Mesendoderm (in vitro differentiated cells): ENCODE measurements around the gene NMUR2.

Experiments
- DNase-seq: peaks from one replicate; pipeline ENCODE4 v3.0.0; 2013
- H2AK5ac ChIP-seq: 2 replicates; pipeline ENCODE4 v1.6.1; 2013; ENCODE audit warnings: low read length, inconsistent platforms
- H2BK120ac ChIP-seq: 2 replicates; pipeline ENCODE4 v1.6.1; 2013; ENCODE audit warnings: low read depth, mild to moderate bottlenecking, low read length, moderate library complexity, mixed read lengths
- H2BK15ac ChIP-seq: replicated peaks from 2 replicates; pipeline ENCODE4 v1.6.1; 2013; ENCODE audit warnings: low read depth, mild to moderate bottlenecking, moderate library complexity
- H2BK5ac ChIP-seq: 2 replicates; pipeline ENCODE4 v1.6.1; 2013; ENCODE audit warnings: low read length, inconsistent platforms
- H3K18ac ChIP-seq: 2 replicates; pipeline ENCODE4 v1.6.1; 2013; ENCODE audit warnings: mild to moderate bottlenecking, low read length, mixed read lengths
- H3K23ac ChIP-seq: one replicate; pipeline ENCODE4 v1.6.1; 2013; ENCODE audit warnings: low read length
- H3K27ac ChIP-seq: 2 replicates; pipeline ENCODE4 v1.5.1; 2013; ENCODE audit warnings: low read depth, mild to moderate bottlenecking, inconsistent platforms, low read length, moderate library complexity
- H3K27me3 ChIP-seq: 2 replicates; pipeline ENCODE4 v1.6.1; 2013; ENCODE audit warnings: low read length, control low read depth, mild to moderate bottlenecking, inconsistent platforms; ENCODE audit not compliant: insufficient read depth, poor library complexity
- H3K36me3 ChIP-seq: 2 replicates; pipeline ENCODE4 v1.6.1; 2013; ENCODE audit warnings: low read length, inconsistent platforms; ENCODE audit not compliant: control insufficient read depth, insufficient read depth
- H3K4ac ChIP-seq: one replicate; pipeline ENCODE4 v1.6.1; 2013; ENCODE audit warnings: low read depth, mild to moderate bottlenecking, low read length, moderate library complexity
- H3K4me1 ChIP-seq: 2 replicates; pipeline ENCODE4 v1.6.1; 2013; ENCODE audit warnings: low read depth, low read length, inconsistent platforms; ENCODE audit not compliant: control insufficient read depth
- H3K4me2 ChIP-seq: 2 replicates; pipeline ENCODE4 v1.6.1; 2013; ENCODE audit warnings: low read length
- H3K4me3 ChIP-seq: 2 replicates; pipeline ENCODE4 v1.5.1; 2013; ENCODE audit warnings: mild to moderate bottlenecking, low read length
- H3K56ac ChIP-seq: one replicate; pipeline ENCODE4 v1.6.1; 2013; ENCODE audit warnings: low read length
- H3K79me1 ChIP-seq: 2 replicates; pipeline ENCODE4 v1.6.1; 2013; ENCODE audit warnings: low read length, inconsistent platforms
- H3K79me2 ChIP-seq: 2 replicates; pipeline ENCODE4 v1.6.1; 2013; ENCODE audit warnings: mild to moderate bottlenecking, low read length; ENCODE audit not compliant: control insufficient read depth, insufficient read depth
- H3K9ac ChIP-seq: 2 replicates; pipeline ENCODE4 v1.6.1; 2013; ENCODE audit warnings: low read length, inconsistent platforms
- H4K5ac ChIP-seq: one replicate; pipeline ENCODE4 v1.6.1; 2013; ENCODE audit warnings: low read length
- H4K8ac ChIP-seq: one replicate; pipeline ENCODE4 v1.6.1; 2013; ENCODE audit warnings: low read depth, mild to moderate bottlenecking, control low read depth, low read length, moderate library complexity
- WGBS: extraction: QIAGEN DNeasy Blood & Tissue Kit; methylation state at CpG from one replicate; pipeline ENCODE4 v1.1.7; 2013; ENCODE audit warnings: low lambda C conversion rate, missing lambda C conversion rate; ENCODE audit not compliant: insufficient coverage; ENCODE audit errors: extremely low coverage; 5-methylcytosine and 5-hydroxymethylcytosine counted together

NMUR2 gene

DNA sequence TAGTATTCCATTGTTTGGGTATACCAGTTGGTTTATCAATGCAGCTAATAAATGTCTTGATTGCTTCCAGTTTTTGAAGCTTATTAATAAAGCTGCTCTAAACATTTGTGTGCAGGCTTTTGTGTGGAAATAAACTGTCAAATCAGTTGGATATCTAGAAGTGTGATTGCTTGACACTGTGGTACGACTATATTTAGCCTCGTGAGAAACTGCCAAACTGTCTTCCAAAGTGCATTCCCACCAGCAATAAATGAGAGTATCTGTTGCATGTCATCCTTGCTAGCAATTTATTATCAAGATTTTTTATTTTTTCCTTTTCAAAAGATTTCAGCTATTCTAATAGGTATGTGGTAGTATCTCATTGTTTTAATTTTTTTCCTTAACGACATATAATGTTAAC, 37.5 kb downstream of the NMUR2 start:
- Histone ChIP-seq H3K36me3 (no peaks in the 10 kb centered on the region), H2BK15ac (no peak overlapping the region), H3K23ac (no peak overlapping the region), H3K18ac (no peak overlapping the region), H3K56ac (no peak overlapping the region), H3K79me1 (no peaks in the 10 kb centered on the region), H3K27me3 (no peaks in the 10 kb centered on the region), H2BK5ac (no peak overlapping the region), H3K79me2 (no peaks in the 10 kb centered on the region), H3K4me1 (no peaks in the 10 kb centered on the region), H3K4ac (no peak overlapping the region), H4K5ac (no peak overlapping the region), H3K27ac (no peak overlapping the region), H2AK5ac (no peak overlapping the region), H3K9ac (no peak overlapping the region), H2BK120ac (no peak overlapping the region), H3K4me2 (no peak overlapping the region), H4K8ac (no peak overlapping the region), H3K4me3 (no peak overlapping the region)
- no peak for DNase-seq
- no CpG with 5 or more reads among the region's 3 CpGs for WGBS

DNA sequence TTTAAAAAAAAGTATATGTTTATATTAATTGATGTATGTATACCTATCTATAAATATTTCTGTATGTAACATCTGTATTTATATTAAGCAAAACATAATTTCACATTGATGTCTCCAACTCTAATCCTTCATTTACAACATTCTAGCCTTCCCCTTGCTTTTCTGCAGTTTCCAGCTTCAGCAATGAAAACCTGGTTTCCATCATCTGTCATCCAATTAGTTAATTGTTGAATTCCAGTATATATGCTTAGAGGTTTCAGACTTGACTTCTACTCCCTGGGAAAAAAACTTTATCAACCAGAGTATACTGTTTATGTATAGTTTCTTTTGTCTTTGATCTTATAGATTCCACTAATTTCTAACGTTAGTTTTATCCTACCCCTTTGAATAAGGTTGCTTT, 38.4 kb downstream of the NMUR2 start:
- H4K5ac ChIP-seq, result no peak overlapping the region
- no peak overlapping the region for H3K23ac ChIP-seq
- no peaks in the 10 kb centered on the region for H3K79me1 ChIP-seq
- H2AK5ac ChIP-seq, result no peak overlapping the region
- H2BK120ac ChIP-seq, result no peak overlapping the region
- no CpG with 5 or more reads among the region's 1 CpG for WGBS
- H3K79me2 ChIP-seq, result no peaks in the 10 kb centered on the region
- H3K4ac ChIP-seq, result no peak overlapping the region
- no peak overlapping the region for H2BK5ac ChIP-seq
- no peaks in the 10 kb centered on the region for H3K4me1 ChIP-seq
- no peak overlapping the region for H3K56ac ChIP-seq
- H3K9ac ChIP-seq, result no peak overlapping the region
- no peak overlapping the region for H4K8ac ChIP-seq
- H3K4me2 ChIP-seq, result no peak overlapping the region
- DNase-seq, result no peak
- no peak overlapping the region for H3K4me3 ChIP-seq
- no peak overlapping the region for H2BK15ac ChIP-seq
- no peaks in the 10 kb centered on the region for H3K27me3 ChIP-seq
- no peak overlapping the region for H3K18ac ChIP-seq
- no peak overlapping the region for H3K27ac ChIP-seq
- no peaks in the 10 kb centered on the region for H3K36me3 ChIP-seq

DNA sequence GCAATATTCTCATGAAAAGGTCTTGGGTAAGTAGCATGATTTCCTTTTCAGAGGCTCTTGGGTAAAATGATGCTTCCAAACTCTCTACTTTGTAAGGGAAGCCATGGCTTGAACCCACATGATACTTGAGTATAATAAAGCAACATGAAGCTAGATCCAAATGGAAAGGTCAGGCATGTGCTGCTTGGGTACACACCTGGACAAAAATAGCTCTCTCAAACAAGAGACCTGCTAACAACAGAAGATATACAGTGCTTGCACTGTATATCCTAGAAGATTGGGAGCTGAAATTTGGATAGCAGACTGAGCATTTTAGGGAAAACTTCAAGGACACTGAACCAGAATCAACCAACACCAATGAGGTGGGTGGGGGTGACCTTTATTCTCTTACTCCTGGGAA, 40.2 kb downstream of the NMUR2 start:
- no peak overlapping the region for H3K9ac ChIP-seq
- no peaks in the 10 kb centered on the region for H3K27me3 ChIP-seq
- no peak overlapping the region for H3K4me3 ChIP-seq
- H2BK5ac ChIP-seq, result no peak overlapping the region
- no peak overlapping the region for H2BK120ac ChIP-seq
- no peak overlapping the region for H2BK15ac ChIP-seq
- H3K4me1 ChIP-seq, result no peaks in the 10 kb centered on the region
- no peak overlapping the region for H3K4me2 ChIP-seq
- no peak overlapping the region for H3K23ac ChIP-seq
- H2AK5ac ChIP-seq, result no peak overlapping the region
- H3K56ac ChIP-seq, result no peak overlapping the region
- no peak for DNase-seq
- H3K36me3 ChIP-seq, result no peaks in the 10 kb centered on the region
- no peaks in the 10 kb centered on the region for H3K79me1 ChIP-seq
- no peaks in the 10 kb centered on the region for H3K79me2 ChIP-seq
- no peak overlapping the region for H4K5ac ChIP-seq
- no peak overlapping the region for H3K4ac ChIP-seq
- H3K27ac ChIP-seq, result no peak overlapping the region
- no peak overlapping the region for H3K18ac ChIP-seq
- H4K8ac ChIP-seq, result no peak overlapping the region

DNA sequence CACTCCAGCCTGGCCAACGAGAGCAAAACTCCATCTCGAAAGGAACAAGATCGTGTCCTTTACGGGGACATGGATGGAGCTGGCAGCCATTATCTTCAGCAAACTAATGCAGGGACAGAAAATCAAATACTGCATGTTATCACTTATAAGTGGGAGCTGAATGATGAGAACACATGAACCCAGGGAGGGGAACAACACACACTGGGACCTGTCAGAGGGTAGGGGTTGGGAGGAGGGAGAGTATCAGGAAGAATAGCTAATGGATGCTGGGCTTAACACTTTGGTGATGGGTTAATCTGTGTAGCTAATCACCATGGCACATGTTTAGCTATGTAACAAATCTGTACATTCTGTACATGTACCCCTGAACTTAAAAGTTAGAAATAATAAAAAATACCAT, 40.9 kb downstream of the NMUR2 start:
- WGBS, result no CpG with 5 or more reads among the region's 4 CpGs
- Histone ChIP-seq H3K4me1 (no peaks in the 10 kb centered on the region), H2BK15ac (no peak overlapping the region), H3K36me3 (no peaks in the 10 kb centered on the region), H4K8ac (no peak overlapping the region), H3K4me2 (no peak overlapping the region), H3K27ac (no peak overlapping the region), H4K5ac (no peak overlapping the region), H3K56ac (no peak overlapping the region), H2BK5ac (no peak overlapping the region), H2BK120ac (no peak overlapping the region), H3K79me2 (no peaks in the 10 kb centered on the region), H2AK5ac (no peak overlapping the region), H3K23ac (no peak overlapping the region), H3K4me3 (no peak overlapping the region), H3K27me3 (no peaks in the 10 kb centered on the region), H3K79me1 (no peaks in the 10 kb centered on the region), H3K18ac (no peak overlapping the region), H3K9ac (no peak overlapping the region), H3K4ac (no peak overlapping the region)
- DNase-seq, result no peak

DNA sequence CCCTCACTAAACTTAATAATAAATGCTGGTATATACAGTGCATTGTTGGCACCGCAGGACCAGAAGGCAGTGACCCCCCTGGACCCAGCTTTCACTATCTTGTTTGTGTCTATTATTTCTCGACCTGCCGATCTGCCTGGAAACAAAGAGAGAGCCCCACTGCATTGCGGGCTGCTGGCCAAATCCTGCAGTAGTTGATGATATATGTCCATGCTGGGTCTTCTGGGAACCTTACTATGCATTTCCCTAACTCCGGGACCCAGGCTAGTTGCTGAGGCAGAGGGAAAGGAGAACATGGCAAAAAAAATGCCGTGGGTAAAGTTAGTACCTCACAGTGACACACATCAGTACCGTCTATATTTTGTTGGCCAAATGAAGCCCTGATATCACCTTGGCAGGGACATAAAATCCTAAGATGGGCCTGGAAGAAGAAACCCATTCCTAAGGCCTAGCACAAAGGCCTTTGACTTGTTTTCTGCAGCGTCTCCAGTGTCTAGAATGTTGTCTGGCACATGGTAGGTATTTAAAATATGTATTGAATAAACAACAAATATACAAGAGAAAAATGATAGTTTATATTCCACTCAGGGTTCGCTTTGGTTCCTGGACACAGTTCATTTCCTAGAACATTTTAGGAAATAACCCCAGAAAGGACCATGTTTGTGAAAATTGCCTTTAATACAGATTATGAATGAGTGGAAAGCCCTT, 46.1 kb downstream of the NMUR2 start:
- no peak overlapping the region for H2AK5ac ChIP-seq
- no peaks in the 10 kb centered on the region for H3K79me2 ChIP-seq
- no peak overlapping the region for H3K4me2 ChIP-seq
- no peak overlapping the region for H2BK5ac ChIP-seq
- no peaks in the 10 kb centered on the region for H3K4me1 ChIP-seq
- no peak overlapping the region for H4K5ac ChIP-seq
- H3K18ac ChIP-seq, result no peak overlapping the region
- no peak overlapping the region for H3K23ac ChIP-seq
- no peak overlapping the region for H3K4me3 ChIP-seq
- no peaks in the 10 kb centered on the region for H3K36me3 ChIP-seq
- no peak for DNase-seq
- no peak overlapping the region for H3K4ac ChIP-seq
- H3K79me1 ChIP-seq, result no peaks in the 10 kb centered on the region
- no peak overlapping the region for H2BK15ac ChIP-seq
- no peak overlapping the region for H4K8ac ChIP-seq
- H3K27me3 ChIP-seq, result no peaks in the 10 kb centered on the region
- H3K56ac ChIP-seq, result no peak overlapping the region
- H3K27ac ChIP-seq, result no peak overlapping the region
- H2BK120ac ChIP-seq, result no peak overlapping the region
- H3K9ac ChIP-seq, result no peak overlapping the region
- no CpG with 5 or more reads among the region's 9 CpGs for WGBS

DNA sequence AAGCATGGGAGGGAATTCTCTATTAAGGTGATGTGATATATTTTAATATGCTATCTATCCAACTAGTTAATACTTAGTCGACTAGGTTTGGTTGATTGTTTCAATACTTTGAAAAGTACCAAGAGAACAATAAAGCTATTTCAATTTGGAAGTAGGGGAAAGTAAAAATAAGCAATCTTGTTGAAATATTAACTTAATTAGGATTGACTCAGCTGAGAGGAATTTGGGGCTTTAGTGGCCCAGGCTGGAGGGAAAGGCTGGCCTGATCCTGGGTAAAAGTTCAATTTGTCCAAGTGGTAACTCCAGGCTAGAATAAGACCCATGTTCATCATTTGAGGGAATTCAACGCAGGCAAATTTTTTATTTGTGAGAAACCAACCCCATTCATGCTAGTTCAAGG, 48.6 kb downstream of the NMUR2 start:
- no peak overlapping the region for H3K18ac ChIP-seq
- WGBS, result no CpG with 5 or more reads among the region's 2 CpGs
- H3K4me1 ChIP-seq, result no peaks in the 10 kb centered on the region
- no peaks in the 10 kb centered on the region for H3K36me3 ChIP-seq
- no peak overlapping the region for H3K9ac ChIP-seq
- H3K27me3 ChIP-seq, result no peaks in the 10 kb centered on the region
- no peak overlapping the region for H4K5ac ChIP-seq
- H2BK15ac ChIP-seq, result no peak overlapping the region
- no peak overlapping the region for H3K23ac ChIP-seq
- DNase-seq, result no peak
- H3K56ac ChIP-seq, result no peak overlapping the region
- H2AK5ac ChIP-seq, result no peak overlapping the region
- no peaks in the 10 kb centered on the region for H3K79me2 ChIP-seq
- no peak overlapping the region for H3K4me2 ChIP-seq
- H3K79me1 ChIP-seq, result no peaks in the 10 kb centered on the region
- H4K8ac ChIP-seq, result no peak overlapping the region
- no peak overlapping the region for H3K4me3 ChIP-seq
- no peak overlapping the region for H3K4ac ChIP-seq
- H3K27ac ChIP-seq, result no peak overlapping the region
- no peak overlapping the region for H2BK5ac ChIP-seq
- no peak overlapping the region for H2BK120ac ChIP-seq
